Stomach smooth muscle (tissue), 2 donors: ENCODE data around the gene ATRN.

Source experiments
- H3K27ac ChIP-seq: one replicate; pipeline ENCODE4 v1.7.0; 2013; ENCODE audit warnings: mild to moderate bottlenecking, low read length, inconsistent platforms
- H3K27me3 ChIP-seq, 2 donors: one replicate each; pipeline ENCODE4 v1.7.0; 2013; ENCODE audit warnings: low read length in 2 of 2; ENCODE audit not compliant: insufficient read depth in 2 of 2, control insufficient read depth in 1 of 2
- H3K36me3 ChIP-seq, 2 donors: one replicate each; pipeline ENCODE4 v1.7.0; 2013; ENCODE audit warnings: low read length in 2 of 2; ENCODE audit not compliant: control insufficient read depth in 2 of 2, insufficient read depth in 2 of 2
- H3K4me1 ChIP-seq: one replicate; pipeline ENCODE4 v1.7.0; 2013; ENCODE audit warnings: low read length; ENCODE audit not compliant: control insufficient read depth, insufficient read depth
- H3K4me3 ChIP-seq, 2 donors: one replicate each; pipeline ENCODE4 v1.7.0; 2013; ENCODE audit warnings: low read length in 2 of 2
- H3K9ac ChIP-seq, 2 donors: one replicate each; pipeline ENCODE4 v1.7.0; 2013; ENCODE audit warnings: low read length in 2 of 2, mild to moderate bottlenecking in 1 of 2
- H3K9me3 ChIP-seq, 2 donors: one replicate each; pipeline ENCODE4 v1.7.0; 2013; ENCODE audit warnings: low read length in 2 of 2; ENCODE audit not compliant: control insufficient read depth in 2 of 2
- donor health status: healthy.
- donor health status: Pancreatic carcinoma.

ATRN gene

DNA sequence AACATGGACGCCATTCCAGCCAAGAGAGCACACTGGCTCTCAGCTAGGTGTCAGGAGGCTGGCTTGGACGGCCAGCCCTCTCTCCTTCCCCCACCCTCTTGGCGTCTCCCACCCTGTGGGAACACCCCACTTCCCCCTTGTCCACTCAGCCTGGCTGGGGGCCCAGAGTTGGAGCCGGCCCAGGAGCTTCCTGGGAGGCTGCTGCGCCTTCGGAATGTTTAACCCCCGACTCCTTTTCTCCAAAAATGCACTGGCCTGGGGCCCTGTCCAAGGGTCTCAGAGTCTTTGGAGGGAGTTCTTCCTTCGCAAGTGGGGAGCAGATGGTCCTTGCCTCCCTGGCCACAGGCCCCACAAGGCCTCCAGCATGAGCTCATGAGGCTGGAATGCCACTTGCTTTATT is 206.9 kb downstream of the ATRN start:
- Histone ChIP-seq H3K27me3 (no peaks in the 10 kb centered on the region), H3K9ac (peak overlapping the region in 1 of 2 donors; percentile 19), H3K4me1 (peaks cover 49% of the 10 kb centered on the region), H3K36me3 (peaks cover 3 to 8% of the 10 kb centered on the region in 2 donors), H3K4me3 (peak overlapping the region in 1 of 2 donors; percentile 22), H3K27ac (peak overlapping the region; percentile 85), H3K9me3 (no peaks in the 10 kb centered on the region)

DNA sequence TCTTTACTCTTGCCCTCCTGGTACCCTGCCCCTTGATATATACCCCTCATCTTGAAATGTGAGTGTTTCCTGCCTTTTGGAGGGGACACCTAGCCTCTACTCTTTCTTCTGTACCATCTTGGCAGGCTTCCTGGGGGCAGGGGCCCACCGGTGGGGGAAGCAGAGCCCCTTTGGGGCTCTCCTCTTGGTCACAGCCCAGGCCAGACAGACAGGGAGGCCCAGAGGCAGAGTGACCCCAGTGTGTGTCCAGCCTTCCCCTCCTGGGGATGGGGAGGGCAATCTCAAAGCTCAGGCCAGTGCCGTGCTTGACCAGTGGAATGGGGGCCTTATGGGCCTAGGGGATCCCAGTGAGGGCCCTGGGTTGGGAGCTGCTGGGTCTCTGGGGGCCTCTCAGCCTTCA is 207.4 kb downstream of the ATRN start:
- Histone ChIP-seq H3K36me3 (peaks cover 3 to 8% of the 10 kb centered on the region in 2 donors), H3K27me3 (no peaks in the 10 kb centered on the region), H3K9ac (peak overlapping the region in 1 of 2 donors; percentile 19), H3K27ac (peak overlapping the region; percentile 85), H3K4me1 (peaks cover 49% of the 10 kb centered on the region), H3K9me3 (no peaks in the 10 kb centered on the region), H3K4me3 (no peak overlapping the region)

DNA sequence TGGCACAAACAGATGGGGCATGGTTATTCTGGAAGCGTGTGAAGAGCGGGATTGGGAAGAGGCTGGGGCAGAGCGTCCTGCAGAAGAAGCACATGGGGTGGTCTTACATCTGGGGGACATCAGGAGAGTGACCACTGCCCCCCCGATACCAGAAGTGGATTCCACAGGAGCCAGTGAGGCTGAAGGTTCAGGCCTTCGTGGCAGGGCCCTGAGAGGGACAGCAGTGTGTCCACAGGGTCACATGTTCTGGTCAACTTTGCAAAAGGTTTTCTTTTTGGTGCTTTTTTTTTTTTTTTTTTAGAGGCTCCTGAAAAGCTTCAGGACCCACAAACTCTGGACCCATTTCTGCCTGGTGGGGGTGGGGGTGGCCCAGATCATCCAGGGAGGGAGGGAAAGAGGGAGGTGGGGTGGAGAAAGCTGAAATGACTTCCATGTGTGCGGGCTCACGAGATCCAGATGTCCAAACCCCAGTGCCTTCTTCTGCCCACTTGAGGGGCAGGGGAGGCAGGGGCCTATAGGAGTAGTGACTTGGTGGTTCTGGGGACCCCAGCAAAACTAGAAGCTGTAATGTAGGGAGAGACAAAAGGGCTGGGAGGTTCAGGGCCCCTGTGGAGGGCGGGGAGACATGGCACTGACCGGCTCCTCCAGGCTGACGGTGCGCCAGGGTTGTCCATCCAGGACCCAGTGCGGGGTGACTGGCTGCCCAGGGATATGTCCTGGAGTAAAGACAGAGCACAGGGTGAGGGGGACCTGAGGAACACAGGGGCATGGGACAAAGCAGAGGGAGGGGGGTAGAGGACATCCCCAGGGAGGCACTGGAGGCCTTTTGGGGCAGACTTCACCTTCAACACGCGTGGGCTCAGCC is 208.3 kb downstream of the ATRN start:
- H3K27me3 ChIP-seq = no peaks in the 10 kb centered on the region
- H3K27ac ChIP-seq = peak overlapping the region; percentile 85
- peak overlapping the region in 1 of 2 donors; percentile 81 for H3K4me3 ChIP-seq
- peaks cover 49% of the 10 kb centered on the region for H3K4me1 ChIP-seq
- peaks cover 3 to 8% of the 10 kb centered on the region in 2 donors for H3K36me3 ChIP-seq
- no peaks in the 10 kb centered on the region for H3K9me3 ChIP-seq
- peak overlapping the region in 1 of 2 donors; percentile 76 for H3K9ac ChIP-seq

DNA sequence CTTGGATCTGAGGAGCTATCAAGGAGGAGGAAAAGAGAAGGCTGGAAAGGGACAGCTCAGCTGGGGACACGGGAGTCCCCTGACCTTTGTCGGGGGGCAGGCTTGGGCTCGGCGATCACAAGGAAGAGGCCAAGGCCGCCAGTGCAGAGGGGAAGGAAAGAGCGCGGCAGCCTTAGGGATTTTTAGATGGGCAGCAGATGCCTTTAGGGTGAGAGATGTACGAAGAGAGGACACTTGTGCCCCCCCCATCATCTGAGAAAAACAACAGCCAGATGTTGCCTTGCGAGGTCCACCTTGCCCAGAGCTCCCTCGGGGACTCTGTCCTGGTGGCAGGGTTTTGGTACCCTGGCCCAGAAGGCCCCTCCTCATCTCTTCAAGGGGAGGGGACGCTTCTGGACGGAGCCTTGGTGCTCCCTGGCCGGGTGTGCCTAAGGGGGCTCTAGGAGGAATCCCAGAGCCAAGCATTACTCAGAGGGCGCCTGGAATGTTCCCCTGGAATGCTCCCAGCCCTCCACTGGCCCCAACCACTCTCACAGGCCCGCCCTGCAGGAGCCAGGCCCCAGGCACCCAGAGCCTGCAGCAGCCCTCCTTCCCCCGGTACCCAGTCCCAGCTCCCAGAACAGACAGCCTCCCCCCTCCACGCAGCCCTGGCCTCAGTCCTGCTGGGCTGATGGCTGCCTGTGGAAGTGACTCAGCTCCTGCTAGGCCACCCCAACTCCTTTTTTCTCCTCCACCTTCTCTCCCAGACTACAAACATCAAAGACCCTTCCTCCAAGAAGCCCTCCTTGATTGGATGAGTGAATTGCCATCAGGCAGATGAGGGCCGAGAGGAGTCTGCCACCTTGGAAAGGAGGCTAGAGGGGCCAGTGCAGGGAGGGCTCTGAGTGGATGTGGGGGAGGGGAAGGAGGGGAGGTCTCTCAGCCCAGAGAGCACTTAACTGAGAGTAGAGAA is 209.2 kb downstream of the ATRN start:
- no peaks in the 10 kb centered on the region for H3K9me3 ChIP-seq
- H3K27me3 ChIP-seq = no peaks in the 10 kb centered on the region
- peak overlapping the region; percentile 85 for H3K27ac ChIP-seq
- peak overlapping the region; percentile 47 to 76 for H3K9ac ChIP-seq
- peaks cover 49% of the 10 kb centered on the region for H3K4me1 ChIP-seq
- H3K4me3 ChIP-seq = peak overlapping the region; percentile 66 to 81
- H3K36me3 ChIP-seq = peaks cover 3% of the 10 kb centered on the region in 2 donors

DNA sequence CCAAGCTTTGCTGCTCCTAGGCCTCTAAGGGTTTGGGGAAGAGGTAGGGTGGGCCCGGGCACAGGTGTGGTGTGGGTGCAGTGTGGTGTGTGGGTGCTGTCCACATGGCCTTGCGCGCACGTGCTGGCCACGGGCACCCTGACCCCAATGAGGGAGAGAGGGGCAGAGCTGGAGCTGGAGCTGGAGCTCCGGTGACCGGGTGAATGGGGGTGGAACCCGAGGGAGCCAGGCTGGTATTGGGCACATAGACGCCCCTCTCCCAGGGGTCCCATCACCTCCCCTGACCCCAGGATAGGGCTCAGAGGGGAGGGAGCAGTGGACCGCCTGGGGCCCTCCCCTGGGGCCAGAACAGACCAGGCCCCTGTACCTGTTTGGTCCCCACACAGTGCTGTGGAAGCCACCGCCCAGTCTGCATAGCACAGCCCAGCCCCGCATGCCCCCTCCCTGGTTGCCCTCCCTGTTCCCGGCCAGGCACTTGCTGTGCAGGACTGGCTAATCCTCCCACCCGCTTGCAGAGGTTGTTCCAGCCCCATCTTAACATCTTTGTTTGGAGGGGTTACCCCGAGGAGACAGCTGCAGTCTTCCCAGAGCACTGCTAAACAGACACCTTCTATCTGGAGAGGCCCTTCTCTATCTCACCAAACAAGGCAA is 210.0 kb downstream of the ATRN start:
- H3K9ac ChIP-seq = peak overlapping the region; percentile 68 to 76
- peaks cover 49% of the 10 kb centered on the region for H3K4me1 ChIP-seq
- H3K27ac ChIP-seq = peak overlapping the region; percentile 85
- peaks cover 0 to 3% of the 10 kb centered on the region in 2 donors for H3K36me3 ChIP-seq
- no peaks in the 10 kb centered on the region for H3K27me3 ChIP-seq
- no peaks in the 10 kb centered on the region for H3K9me3 ChIP-seq
- peak overlapping the region; percentile 66 to 81 for H3K4me3 ChIP-seq

GRCh38 chr20:3681352-3681930 is 210.6 kb downstream of the ATRN start:
- H3K27ac ChIP-seq = peak overlapping the region; percentile 85
- peak overlapping the region; percentile 66 to 81 for H3K4me3 ChIP-seq

GRCh38 chr20:3681931-3682781 is 211.3 kb downstream of the ATRN start, which contains the start of gene ADAM33:
Gene ADAM33, minus strand, starts transcription at chr20:3682010. Its CDS starts 6 bp downstream, at chr20:3682004.
- Histone ChIP-seq H3K4me3 (peak within 1 kb of the TSS; percentile 66 to 81), H3K9ac (peak within 1 kb of the TSS; percentile 68 to 76), H3K36me3 (no peaks in the 10 kb centered on the region), H3K27ac (peak within 1 kb of the TSS; percentile 85), H3K27me3 (no peaks in the 10 kb centered on the region), H3K4me1 (peaks cover 53% of the 10 kb centered on the region), H3K9me3 (no peaks in the 10 kb centered on the region)

More at GRCh38 chr20:3681352-3681930, 210.6 kb downstream of the ATRN start:
- H3K9me3 ChIP-seq = no peaks in the 10 kb centered on the region
- no peaks in the 10 kb centered on the region for H3K36me3 ChIP-seq
- H3K4me1 ChIP-seq = peaks cover 52% of the 10 kb centered on the region
- peak overlapping the region; percentile 68 to 76 for H3K9ac ChIP-seq
- H3K27me3 ChIP-seq = no peaks in the 10 kb centered on the region

DNA sequence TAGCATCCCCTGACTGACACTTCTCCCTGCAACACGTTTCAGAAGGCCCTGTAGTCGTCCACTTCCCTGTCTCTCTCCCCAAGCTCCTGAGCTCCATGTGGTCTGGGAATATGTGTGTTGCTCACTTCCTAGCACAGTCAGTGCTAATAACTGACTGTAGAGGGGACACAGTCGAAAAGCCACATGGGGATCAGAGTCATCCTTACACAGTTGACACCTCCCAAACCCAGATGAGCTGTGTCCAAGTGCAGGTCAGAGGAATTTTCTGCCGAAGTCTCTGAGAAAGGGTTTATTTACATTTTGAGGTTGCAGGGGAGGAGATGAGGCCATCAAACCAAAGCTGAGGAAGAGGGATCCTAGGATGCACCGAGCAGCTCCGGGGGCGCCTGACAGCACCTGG is 214.5 kb downstream of the ATRN start:
- Histone ChIP-seq H3K27ac (no peak overlapping the region), H3K36me3 (no peaks in the 10 kb centered on the region), H3K9me3 (no peaks in the 10 kb centered on the region), H3K4me1 (peaks cover 34% of the 10 kb centered on the region), H3K4me3 (no peak overlapping the region), H3K9ac (no peak overlapping the region), H3K27me3 (no peaks in the 10 kb centered on the region)

DNA sequence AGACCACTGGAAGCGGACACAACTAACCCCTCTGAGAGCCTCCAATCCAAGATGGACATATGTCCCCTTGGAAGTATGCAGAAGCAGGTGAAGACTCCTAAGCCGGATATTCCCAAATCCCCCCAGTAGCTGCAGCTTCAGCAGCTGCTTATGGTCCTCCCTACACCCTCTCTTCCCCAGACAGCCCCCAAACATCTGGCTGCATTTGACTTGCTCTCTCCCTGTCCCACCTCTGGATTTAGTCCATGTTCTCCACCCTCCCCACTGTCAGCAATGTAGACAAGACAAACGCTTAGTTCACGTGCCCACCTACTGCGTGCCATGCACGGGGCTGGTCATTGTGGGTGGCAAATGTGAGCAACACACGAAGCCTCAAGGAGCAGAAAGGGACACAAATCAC is 215.6 kb downstream of the ATRN start:
- Histone ChIP-seq H3K9ac (no peak overlapping the region), H3K4me1 (peaks cover 23% of the 10 kb centered on the region), H3K9me3 (no peaks in the 10 kb centered on the region), H3K27me3 (no peaks in the 10 kb centered on the region), H3K27ac (peak overlapping the region; percentile 11), H3K36me3 (no peaks in the 10 kb centered on the region), H3K4me3 (peak overlapping the region; percentile 49 to 62)
